Uterus (tissue), 2 donors: ENCODE data around the gene STK39.

ENCODE experiments used
- CTCF ChIP-seq, 4 experiments: fragments of 200-600 bp in 2 of 4; fragments of 450-650 bp in 2 of 4; sonication (generic) in 2 of 4; IDR thresholded peaks; one replicate each; pipeline ENCODE4 v1.5.1; 2016 to 2019; ENCODE audit warnings: antibody characterized with exemption in 4 of 4, mild to moderate bottlenecking in 2 of 4, moderate library complexity in 1 of 4
- POLR2A ChIP-seq, 2 donors: fragments of 450-650 bp; IDR thresholded peaks; one replicate each; pipeline ENCODE4 v1.6.1; 2016; ENCODE audit warnings: antibody characterized with exemption in 2 of 2, mild to moderate bottlenecking in 1 of 2, moderate library complexity in 1 of 2

- TF ChIP-seq CTCF (IDR thresholded peaks at IDR 0.05) (no peak), POLR2A (IDR thresholded peaks at IDR 0.05) (no peak)
These were observed 301.6 kb downstream of the STK39 start for GRCh38 chr2:167945660-167946368.
